ENCODE measurements around the gene MAP4K4. TPM values are rescaled to one million over a fixed set of nuclear protein-coding genes. Genes with fewer than 3 reads are reported as not detected.

MAP4K4 gene
- total RNA-seq, 1 experiment from 2014 or later, result 132 TPM

GRCh38 chr2:101717071-101717845 lies 19.8 kb downstream of the MAP4K4 start:
- no peaks in the 10 kb centered on the region; the same call in 1 of the 2 replicates for H3K4me1 ChIP-seq (ENCODE audit: insufficient read depth, low read length)
- H3K79me1 ChIP-seq (ENCODE audit: insufficient read depth, low read depth, low read length, poor library complexity, severe bottlenecking), result peaks cover 8% of the 10 kb centered on the region
- no peaks in the 10 kb centered on the region for H4K20me1 ChIP-seq (ENCODE audit: control insufficient read depth, insufficient read depth, insufficient read length)
- no peak overlapping the region for H4K8ac ChIP-seq (replicated peaks; ENCODE audit: insufficient read length, low read depth, low read length)
- TF ChIP-seq CTCF (conservative IDR thresholded peaks at IDR 0.05), result no peak
- Mint-ChIP-seq H3K4me3 (no peak overlapping the region), H3K9me3 (no peaks in the 10 kb centered on the region), H3K27me3 (ENCODE audit: low read depth) (no peaks in the 10 kb centered on the region), H3K4me1 (peaks cover 42 to 50% of the 10 kb centered on the region in 2 experiments), H3K36me3 (ENCODE audit: insufficient read depth in 1 of 3, low read depth in 3 of 3) (peaks cover 0 to 3% (median 0%) of the 10 kb centered on the region in 3 experiments; a peak in 2 of 7 replicates), H3K27ac (no peak overlapping the region)
- H3K4ac ChIP-seq (ENCODE audit: low read depth, low read length), result no peak overlapping the region
- H3T11ph ChIP-seq (ENCODE audit: low read length), result no peak overlapping the region
- no peak overlapping the region for H2BK12ac ChIP-seq (ENCODE audit: insufficient read length, low read depth, low read length)
- H3K23me2 ChIP-seq (ENCODE audit: insufficient read length, low read depth, low read length, poor library complexity, severe bottlenecking), result no peaks in the 10 kb centered on the region
- H3K14ac ChIP-seq (ENCODE audit: insufficient read depth, low read length), result no peak overlapping the region
- no peak overlapping the region for H2BK20ac ChIP-seq (ENCODE audit: low read depth, low read length, poor library complexity, severe bottlenecking)
- H3K18ac ChIP-seq (ENCODE audit: insufficient read length, low read depth, low read length), result no peak overlapping the region
- H4K91ac ChIP-seq (ENCODE audit: insufficient read length, low read depth, low read length), result no peak overlapping the region
- H3K27me3 ChIP-seq (ENCODE audit: insufficient read depth, low read length), result no peaks in the 10 kb centered on the region
- H2BK5ac ChIP-seq (ENCODE audit: insufficient read length, low read length), result no peak overlapping the region
- H2AK5ac ChIP-seq (ENCODE audit: insufficient read length, low read length), result no peak overlapping the region
- H2BK15ac ChIP-seq (ENCODE audit: low read depth, low read length), result no peak overlapping the region
- no peak overlapping the region for H3K23ac ChIP-seq (ENCODE audit: insufficient read length, low read depth, low read length)
- no peaks in the 10 kb centered on the region for H3K9me3 ChIP-seq (ENCODE audit: control insufficient read depth, low read depth, low read length)
- H3K27ac ChIP-seq (ENCODE audit: insufficient read length, low read depth, low read length), result no peak overlapping the region
- H4K5ac ChIP-seq (ENCODE audit: insufficient read length, low read depth, low read length), result no peak overlapping the region
- H3K9ac ChIP-seq (ENCODE audit: extremely low read depth, insufficient read length, low read length), result no peak overlapping the region
- DNase-seq, result no peak
- H3K56ac ChIP-seq (ENCODE audit: insufficient read length, low read depth, low read length), result no peak overlapping the region
- no CpG with 5 or more reads among the region's 9 CpGs for WGBS (ENCODE audit: extremely low coverage, insufficient read length, low lambda C conversion rate)
- no peak overlapping the region for H2BK120ac ChIP-seq (ENCODE audit: low read depth, low read length, poor library complexity, severe bottlenecking)
- H3K4me2 ChIP-seq (ENCODE audit: insufficient read depth, insufficient read length, low read length), result no peak overlapping the region
- H3K79me2 ChIP-seq (ENCODE audit: insufficient read depth, low read length), result peaks cover 43% of the 10 kb centered on the region; the same call in 1 of the 2 replicates
- no peak overlapping the region for H2AFZ ChIP-seq (ENCODE audit: low read length)

All from H9 (cell line).